ENCODE measurements around the gene SNRK. TPM values are rescaled to one million over a fixed set of nuclear protein-coding genes. Genes with fewer than 3 reads are reported as not detected.
A peak's percentile ranks its signal among the peaks of the same experiment; 100 is the strongest.

The SNRK gene
- total RNA-seq, 1 donor from 2014 or later: 23.6 TPM

DNA sequence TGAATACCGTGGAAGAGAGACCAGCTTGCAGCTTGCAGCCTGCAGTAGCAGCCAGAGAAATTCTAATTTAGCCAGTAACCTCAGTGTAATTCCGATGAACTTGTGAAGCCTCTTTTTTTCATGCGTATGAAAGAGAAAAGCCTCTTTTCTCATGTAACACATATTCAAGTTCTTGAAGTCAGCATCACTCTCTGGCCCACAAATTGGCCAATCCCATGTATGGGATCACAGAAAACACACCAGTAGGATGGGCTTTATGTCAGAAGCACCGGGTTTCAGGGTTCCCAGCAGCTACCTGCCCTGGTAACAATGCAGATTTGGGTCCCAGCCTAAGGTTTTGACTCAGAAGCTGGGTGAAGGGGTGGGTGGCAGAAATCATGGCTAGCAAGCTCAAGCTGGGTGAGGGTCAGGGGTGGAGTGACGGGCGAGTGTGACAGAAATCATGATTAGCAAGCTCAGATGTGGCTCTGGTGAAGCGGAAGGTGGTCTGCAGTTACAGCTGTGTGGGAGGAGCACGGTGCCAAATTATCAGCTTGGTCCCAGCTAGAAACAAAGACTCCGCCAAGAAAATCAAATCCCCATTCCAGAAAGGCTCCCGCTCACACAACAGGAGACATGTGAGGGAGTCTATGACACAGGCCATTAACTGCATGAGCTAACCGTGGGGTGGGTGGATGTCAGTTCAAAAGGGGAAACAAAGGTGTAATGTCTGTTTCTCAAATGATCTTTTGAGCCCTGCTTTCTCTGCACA is 86.6 kb downstream of the SNRK start:
- no peak overlapping the region for H3K4me3 Mint-ChIP-seq

DNA sequence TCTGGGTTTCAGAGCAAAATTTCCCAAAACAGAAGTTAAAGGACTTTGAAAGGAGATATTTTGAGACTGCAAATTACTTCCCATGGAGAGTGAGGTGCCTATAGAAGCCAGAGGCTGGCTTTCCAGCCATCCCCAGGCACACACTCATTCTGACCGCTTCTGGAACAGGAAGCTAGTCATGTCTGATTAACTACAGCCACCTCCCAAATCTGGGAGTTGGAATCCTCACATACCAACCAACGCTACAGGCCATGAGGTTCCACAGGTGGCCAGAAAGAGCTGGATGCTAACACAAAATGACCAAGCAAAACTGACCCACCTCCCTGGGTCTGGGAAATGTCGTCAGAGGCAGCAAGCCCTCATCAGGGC is 87.2 kb downstream of the SNRK start:
- Mint-ChIP-seq H3K4me3 (no peak overlapping the region), H3K4me1 (ENCODE audit: unreplicated experiment) (peaks cover 7% of the 10 kb centered on the region), H3K27me3 (no peaks in the 10 kb centered on the region), H3K27ac (no peak overlapping the region), H3K36me3 (no peaks in the 10 kb centered on the region), H3K9me3 (no peaks in the 10 kb centered on the region)
- TF ChIP-seq, protein P1, sequence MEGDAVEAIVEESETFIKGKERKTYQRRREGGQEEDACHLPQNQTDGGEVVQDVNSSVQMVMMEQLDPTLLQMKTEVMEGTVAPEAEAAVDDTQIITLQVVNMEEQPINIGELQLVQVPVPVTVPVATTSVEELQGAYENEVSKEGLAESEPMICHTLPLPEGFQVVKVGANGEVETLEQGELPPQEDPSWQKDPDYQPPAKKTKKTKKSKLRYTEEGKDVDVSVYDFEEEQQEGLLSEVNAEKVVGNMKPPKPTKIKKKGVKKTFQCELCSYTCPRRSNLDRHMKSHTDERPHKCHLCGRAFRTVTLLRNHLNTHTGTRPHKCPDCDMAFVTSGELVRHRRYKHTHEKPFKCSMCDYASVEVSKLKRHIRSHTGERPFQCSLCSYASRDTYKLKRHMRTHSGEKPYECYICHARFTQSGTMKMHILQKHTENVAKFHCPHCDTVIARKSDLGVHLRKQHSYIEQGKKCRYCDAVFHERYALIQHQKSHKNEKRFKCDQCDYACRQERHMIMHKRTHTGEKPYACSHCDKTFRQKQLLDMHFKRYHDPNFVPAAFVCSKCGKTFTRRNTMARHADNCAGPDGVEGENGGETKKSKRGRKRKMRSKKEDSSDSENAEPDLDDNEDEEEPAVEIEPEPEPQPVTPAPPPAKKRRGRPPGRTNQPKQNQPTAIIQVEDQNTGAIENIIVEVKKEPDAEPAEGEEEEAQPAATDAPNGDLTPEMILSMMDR (conservative IDR thresholded peaks at IDR 0.05): no peak
- DNase-seq (ENCODE audit: extremely low spot score, unreplicated experiment): no peak

More for the DNA sequence above, 86.6 kb downstream of the SNRK start:
- H3K4me1 Mint-ChIP-seq (ENCODE audit: unreplicated experiment): peaks cover 7% of the 10 kb centered on the region
- H3K9me3 Mint-ChIP-seq: no peaks in the 10 kb centered on the region
- H3K27me3 Mint-ChIP-seq: no peaks in the 10 kb centered on the region
- no peak for DNase-seq (ENCODE audit: extremely low spot score, unreplicated experiment)
- H3K27ac Mint-ChIP-seq: no peak overlapping the region
- H3K36me3 Mint-ChIP-seq: no peaks in the 10 kb centered on the region
- TF ChIP-seq, protein P1 (conservative IDR thresholded peaks at IDR 0.05): no peak

DNA sequence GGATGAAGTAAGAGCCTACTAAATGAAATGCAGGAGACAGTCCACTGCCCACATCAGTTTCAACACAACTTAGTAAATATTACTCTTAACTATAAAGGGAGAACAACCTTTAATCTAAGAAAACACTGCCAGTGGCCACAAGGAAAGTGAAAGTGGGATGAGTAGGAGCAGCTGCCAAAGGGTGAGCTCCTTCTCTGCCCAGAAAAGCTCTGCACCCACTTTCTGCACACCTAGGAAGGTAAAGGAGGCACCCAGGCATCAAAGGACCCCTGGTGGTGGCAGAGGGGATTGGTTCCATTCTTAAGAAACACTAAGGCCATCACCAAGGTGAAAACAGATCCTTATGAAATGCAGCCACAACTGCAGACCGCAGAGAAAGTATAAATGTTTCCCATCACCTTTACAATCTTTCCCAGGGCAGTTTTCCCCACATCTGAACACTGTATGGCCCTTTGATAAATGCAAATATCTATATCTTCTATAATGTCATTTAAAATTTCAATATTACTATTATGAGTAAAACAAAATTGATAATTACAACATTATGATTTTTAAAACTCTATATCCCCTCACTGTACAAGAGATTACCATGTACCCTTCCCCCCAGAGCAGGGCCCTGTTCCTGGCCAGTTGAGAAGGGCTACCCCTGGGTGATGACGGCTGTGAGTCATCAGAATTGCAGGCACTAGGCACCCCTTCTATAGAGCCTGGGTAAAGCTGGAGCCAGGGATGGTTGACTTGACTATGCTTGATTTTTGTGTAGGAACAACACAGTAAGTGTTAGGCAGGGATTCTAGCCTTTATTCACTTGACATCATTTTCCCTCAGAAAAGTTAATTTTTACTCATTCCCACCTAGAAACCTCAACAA is 92.0 kb downstream of the SNRK start:
- no peak for DNase-seq (ENCODE audit: extremely low spot score, unreplicated experiment)
- H3K36me3 Mint-ChIP-seq: peaks cover 6% of the 10 kb centered on the region
- H3K27ac Mint-ChIP-seq: no peak overlapping the region
- H3K9me3 Mint-ChIP-seq: no peaks in the 10 kb centered on the region
- no peaks in the 10 kb centered on the region for H3K4me1 Mint-ChIP-seq (ENCODE audit: unreplicated experiment)
- TF ChIP-seq, protein P1 (conservative IDR thresholded peaks at IDR 0.05): peak; percentile 74
- H3K4me3 Mint-ChIP-seq: no peak overlapping the region
- no peaks in the 10 kb centered on the region for H3K27me3 Mint-ChIP-seq

DNA sequence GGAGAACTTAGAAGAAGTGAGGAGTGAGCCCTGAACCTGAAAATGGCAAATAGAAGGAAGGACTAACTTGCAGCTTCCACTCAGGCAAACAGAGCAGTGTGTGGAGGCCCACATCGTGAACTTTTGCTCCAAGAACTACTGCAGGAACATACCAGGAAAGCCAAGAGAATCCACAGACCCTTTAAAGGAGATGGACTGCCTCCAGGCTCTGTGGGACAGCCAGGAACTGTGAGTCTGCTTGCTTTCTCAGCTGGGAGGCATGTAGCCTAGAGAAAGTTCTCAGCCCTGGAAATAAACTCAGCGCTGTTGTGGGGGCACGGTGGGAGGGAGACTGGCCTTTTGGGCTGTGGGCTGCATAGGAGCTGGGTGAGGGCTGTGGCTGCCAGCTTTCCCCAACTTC is 93.0 kb downstream of the SNRK start:
- no peaks in the 10 kb centered on the region for H3K27me3 Mint-ChIP-seq
- no peak for DNase-seq (ENCODE audit: extremely low spot score, unreplicated experiment)
- H3K4me1 Mint-ChIP-seq (ENCODE audit: unreplicated experiment): no peaks in the 10 kb centered on the region
- TF ChIP-seq, protein P1 (conservative IDR thresholded peaks at IDR 0.05): no peak
- H3K4me3 Mint-ChIP-seq: no peak overlapping the region
- H3K9me3 Mint-ChIP-seq: no peaks in the 10 kb centered on the region
- no peak overlapping the region for H3K27ac Mint-ChIP-seq
- peaks cover 6% of the 10 kb centered on the region for H3K36me3 Mint-ChIP-seq

DNA sequence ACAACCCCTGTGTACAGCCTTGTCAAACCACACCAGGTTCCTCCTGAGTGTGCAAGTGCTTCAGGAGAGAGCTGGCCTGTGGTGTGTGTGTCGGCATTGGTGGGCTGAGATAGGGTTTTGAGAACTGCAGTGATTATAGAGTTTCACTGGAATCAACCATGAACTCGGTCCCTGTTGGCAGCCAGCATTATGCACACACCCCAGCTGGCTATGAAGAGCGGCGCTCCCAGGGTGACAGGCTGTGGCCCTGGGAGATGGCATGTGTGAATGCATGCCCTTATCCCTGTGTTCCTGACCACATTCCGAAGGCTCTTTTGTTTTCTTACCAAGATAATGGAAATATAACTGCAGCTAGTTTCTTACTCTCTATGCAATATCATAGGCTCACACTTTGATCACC is 101.8 kb downstream of the SNRK start:
- Mint-ChIP-seq H3K36me3 (no peaks in the 10 kb centered on the region), H3K4me1 (ENCODE audit: unreplicated experiment) (no peaks in the 10 kb centered on the region), H3K4me3 (no peak overlapping the region), H3K9me3 (peaks cover 7% of the 10 kb centered on the region), H3K27me3 (no peaks in the 10 kb centered on the region), H3K27ac (no peak overlapping the region)
- no peak for DNase-seq (ENCODE audit: extremely low spot score, unreplicated experiment)
- TF ChIP-seq, protein P1 (conservative IDR thresholded peaks at IDR 0.05): no peak
